ENCODE data around the gene CYP2D6. TPM values are rescaled to one million over a fixed set of nuclear protein-coding genes. Genes with fewer than 3 reads are reported as not detected.
"Not testable (repeated sequence)": the region's sequence is repeated elsewhere in the genome, so short reads cannot be mapped to it uniquely, and the experiment has no call there.

CYP2D6 gene
- total RNA-seq, 1 donor from 2014 or later: 0.53 TPM

DNA sequence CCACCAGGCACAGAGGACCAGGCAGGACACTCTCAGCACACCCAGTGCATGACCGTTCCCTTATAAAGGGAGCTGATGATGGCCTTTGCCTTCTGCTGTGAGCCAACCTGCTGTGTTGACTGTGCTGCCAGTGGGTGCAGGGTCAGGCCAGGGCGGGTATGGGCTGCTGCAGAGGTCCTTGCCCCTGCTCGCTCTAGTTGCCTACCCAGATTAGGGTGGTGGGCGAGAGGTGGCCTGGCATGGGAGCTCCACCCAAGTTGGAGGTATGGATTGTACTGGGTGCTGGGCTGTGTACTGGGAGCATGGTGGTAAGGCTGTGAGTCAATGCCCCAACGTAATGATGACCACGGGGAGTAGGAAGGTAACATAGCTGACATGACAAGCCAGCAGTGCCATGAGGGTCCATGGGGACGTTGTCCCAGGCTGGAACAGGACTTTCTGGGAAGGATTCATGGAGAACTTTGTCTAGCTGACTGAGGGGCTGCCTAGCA is 24.5 kb upstream of the CYP2D6 start:
- DNase-seq (ENCODE audit: low read depth) (no peak), FAIRE-seq (peak; percentile 70)
- Histone ChIP-seq H3K36me3 (ENCODE audit: control insufficient read depth, insufficient read depth, low read length) (peaks cover 5% of the 10 kb centered on the region), H3K27me3 (ENCODE audit: control insufficient read depth, insufficient read depth, low read length) (no peaks in the 10 kb centered on the region), H3K4me3 (ENCODE audit: low read depth, low read length) (no peak overlapping the region)
- TF ChIP-seq, protein P1, sequence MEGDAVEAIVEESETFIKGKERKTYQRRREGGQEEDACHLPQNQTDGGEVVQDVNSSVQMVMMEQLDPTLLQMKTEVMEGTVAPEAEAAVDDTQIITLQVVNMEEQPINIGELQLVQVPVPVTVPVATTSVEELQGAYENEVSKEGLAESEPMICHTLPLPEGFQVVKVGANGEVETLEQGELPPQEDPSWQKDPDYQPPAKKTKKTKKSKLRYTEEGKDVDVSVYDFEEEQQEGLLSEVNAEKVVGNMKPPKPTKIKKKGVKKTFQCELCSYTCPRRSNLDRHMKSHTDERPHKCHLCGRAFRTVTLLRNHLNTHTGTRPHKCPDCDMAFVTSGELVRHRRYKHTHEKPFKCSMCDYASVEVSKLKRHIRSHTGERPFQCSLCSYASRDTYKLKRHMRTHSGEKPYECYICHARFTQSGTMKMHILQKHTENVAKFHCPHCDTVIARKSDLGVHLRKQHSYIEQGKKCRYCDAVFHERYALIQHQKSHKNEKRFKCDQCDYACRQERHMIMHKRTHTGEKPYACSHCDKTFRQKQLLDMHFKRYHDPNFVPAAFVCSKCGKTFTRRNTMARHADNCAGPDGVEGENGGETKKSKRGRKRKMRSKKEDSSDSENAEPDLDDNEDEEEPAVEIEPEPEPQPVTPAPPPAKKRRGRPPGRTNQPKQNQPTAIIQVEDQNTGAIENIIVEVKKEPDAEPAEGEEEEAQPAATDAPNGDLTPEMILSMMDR (IDR thresholded peaks at IDR 0.05; ENCODE audit: insufficient read depth, low read length, severe bottlenecking): no peak

DNA sequence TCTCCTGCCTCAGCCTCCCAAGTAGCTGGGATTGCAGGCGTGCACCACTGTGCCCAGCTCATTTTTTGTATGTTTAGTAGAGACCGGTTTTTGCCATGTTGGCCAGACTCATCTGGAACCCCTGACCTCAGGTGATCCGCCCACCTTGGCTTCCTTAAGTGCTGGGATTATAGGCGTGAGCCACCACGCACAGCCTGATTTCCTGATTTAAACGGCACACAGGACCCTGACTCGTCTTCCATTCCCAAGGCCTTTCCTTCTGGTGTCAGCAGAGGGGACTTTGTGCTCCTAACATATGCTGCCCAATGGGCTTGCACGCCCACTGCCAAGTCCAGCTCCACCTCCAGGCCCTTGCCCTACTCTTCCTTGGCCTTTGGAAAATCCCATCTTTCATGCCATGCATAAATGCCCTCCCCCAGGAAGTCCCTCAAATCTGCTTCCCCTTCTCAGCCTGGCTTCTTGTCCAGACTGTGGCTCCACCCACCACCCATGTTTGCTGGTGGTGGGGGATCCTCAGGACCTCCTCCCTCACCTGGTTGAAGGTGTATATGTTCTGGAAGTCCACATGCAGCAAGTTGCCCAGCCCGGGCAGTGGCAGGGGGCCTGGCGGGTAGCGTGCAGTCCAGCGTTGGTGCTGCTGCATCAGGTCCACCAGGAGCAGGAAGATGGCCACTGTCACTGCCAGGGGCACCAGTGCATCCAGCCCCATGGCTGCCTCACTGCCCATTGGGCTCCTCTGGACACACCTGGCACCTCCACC is 23.9 kb upstream of the CYP2D6 start:
- H3K36me3 ChIP-seq (ENCODE audit: control insufficient read depth, insufficient read depth, low read length): peaks cover 5% of the 10 kb centered on the region
- no peaks in the 10 kb centered on the region for H3K27me3 ChIP-seq (ENCODE audit: control insufficient read depth, insufficient read depth, low read length)
- H3K4me3 ChIP-seq (ENCODE audit: low read depth, low read length): no peak overlapping the region
- TF ChIP-seq, protein P1 (IDR thresholded peaks at IDR 0.05; ENCODE audit: insufficient read depth, low read length, severe bottlenecking): no peak
- DNase-seq (ENCODE audit: low read depth): no peak
- FAIRE-seq: no peak

DNA sequence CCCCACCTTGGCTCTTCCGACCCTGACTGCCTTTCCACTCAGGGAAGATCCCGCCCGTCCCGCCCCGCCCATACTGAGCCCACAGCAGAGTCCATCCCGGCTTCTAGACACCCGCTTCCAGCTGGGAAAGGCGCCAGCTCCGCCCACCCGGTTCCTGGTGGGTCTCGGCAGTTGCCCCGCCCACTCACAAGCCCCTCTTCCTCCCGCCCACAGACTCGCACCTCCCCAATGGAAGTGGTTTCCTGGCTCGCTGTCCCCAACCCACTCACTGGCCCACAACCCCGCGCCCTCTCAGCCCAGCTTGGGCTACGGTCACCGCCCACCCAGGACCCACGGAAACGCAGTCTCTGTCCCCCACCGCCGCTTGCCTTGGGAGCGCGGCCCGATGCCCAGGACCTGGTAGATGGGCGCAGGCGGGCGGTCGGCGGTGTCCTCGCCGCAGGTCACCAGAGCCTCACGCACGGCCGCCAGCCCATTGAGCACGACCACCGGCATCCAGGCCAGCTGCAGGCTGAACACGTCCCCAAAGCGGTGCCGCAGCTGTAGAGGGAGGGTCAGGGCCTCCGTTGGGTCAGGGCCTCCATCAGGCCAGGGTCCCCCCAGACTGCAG is 22.2 kb upstream of the CYP2D6 start:
- Histone ChIP-seq H3K36me3 (ENCODE audit: control insufficient read depth, insufficient read depth, low read length) (peaks cover 5% of the 10 kb centered on the region), H3K4me3 (ENCODE audit: low read depth, low read length) (no peak overlapping the region), H3K27me3 (ENCODE audit: control insufficient read depth, insufficient read depth, low read length) (no peaks in the 10 kb centered on the region)
- TF ChIP-seq, protein P1 (IDR thresholded peaks at IDR 0.05; ENCODE audit: insufficient read depth, low read length, severe bottlenecking): no peak
- DNase-seq (ENCODE audit: low read depth) (no peak), FAIRE-seq (no peak)

DNA sequence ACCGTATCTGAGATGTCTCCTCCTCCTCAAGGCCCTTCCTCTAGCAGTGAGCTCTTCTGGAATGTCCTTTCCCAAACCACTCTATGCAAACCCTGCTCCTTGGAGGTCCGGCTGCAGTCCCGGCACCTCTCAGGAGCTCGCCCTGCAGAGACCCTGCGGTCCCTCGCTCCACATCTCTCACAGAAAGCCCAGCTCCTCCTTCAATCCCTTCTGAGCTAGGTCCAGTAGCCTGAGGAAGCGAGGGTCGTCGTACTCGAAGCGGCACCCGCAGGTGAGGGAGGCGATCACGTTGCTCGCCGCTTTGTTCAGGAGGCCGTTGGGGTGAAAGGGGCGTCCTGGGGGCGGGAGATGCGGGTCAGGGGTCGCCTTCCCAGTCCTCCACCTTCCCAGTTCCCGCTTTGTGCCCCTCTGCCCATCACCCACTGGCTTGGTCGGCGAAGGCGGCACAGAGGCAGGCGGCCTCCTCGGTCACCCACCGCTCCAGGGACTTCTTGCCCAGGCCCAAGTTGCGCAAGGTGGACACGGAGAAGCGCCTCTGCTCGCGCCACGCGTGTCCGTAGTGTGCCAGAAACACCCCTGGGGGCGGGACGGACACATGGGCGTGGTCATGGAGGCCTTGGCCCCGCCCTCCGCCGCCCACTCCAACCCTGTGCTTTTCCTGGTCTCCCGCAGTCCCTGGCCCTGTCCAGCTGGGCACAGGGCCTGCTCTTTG is 21.5 kb upstream of the CYP2D6 start:
- TF ChIP-seq, protein P1 (IDR thresholded peaks at IDR 0.05; ENCODE audit: insufficient read depth, low read length, severe bottlenecking): no peak
- Histone ChIP-seq H3K36me3 (ENCODE audit: control insufficient read depth, insufficient read depth, low read length) (peaks cover 5% of the 10 kb centered on the region), H3K27me3 (ENCODE audit: control insufficient read depth, insufficient read depth, low read length) (no peaks in the 10 kb centered on the region), H3K4me3 (ENCODE audit: low read depth, low read length) (no peak overlapping the region)
- DNase-seq (ENCODE audit: low read depth) (no peak), FAIRE-seq (no peak)

DNA sequence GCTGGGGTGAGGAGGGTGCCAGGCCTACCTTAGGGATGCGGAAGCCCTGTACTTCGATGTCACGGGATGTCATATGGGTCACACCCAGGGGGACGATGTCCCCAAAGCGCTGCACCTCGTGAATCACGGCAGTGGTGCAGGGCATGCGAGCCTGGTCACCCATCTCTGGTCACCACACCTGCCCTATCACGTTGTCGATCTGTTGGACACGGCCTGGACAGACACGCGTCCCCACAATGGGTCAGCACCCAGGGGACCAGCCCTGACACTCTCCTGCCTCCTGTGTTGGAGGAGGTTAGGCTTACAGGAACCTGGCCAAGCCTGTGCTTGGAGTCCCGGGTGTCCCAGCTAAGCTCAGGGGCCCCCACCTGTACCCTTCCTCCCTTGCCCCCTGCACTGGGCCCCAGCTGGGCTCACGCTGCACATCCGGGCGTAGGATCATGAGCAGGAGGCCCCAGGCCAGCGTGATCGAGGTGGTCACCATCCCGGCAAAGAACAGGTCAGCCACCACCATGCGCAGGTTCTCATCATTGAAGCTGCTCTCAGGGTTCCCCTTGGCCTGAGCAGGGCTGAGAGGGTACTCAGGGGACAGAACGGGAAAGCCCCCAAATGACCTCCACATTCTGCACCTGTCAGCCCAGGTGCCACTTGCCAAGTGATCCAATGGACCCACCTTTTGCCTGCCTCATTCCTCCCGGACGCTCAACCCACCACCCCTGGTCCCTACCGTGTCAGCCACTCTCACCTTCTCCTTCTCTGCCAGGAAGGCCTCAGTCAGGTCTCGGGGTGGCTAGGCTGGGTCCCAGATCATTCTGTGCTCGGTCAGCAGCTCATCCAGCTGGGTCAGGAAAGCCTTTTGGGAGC is 20.3 kb upstream of the CYP2D6 start:
- peaks cover 5% of the 10 kb centered on the region for H3K36me3 ChIP-seq (ENCODE audit: control insufficient read depth, insufficient read depth, low read length)
- H3K4me3 ChIP-seq (ENCODE audit: low read depth, low read length): no peak overlapping the region
- H3K27me3 ChIP-seq (ENCODE audit: control insufficient read depth, insufficient read depth, low read length): no peaks in the 10 kb centered on the region
- FAIRE-seq (peak; percentile 93), DNase-seq (ENCODE audit: low read depth) (no peak)
- TF ChIP-seq, protein P1 (IDR thresholded peaks at IDR 0.05; ENCODE audit: insufficient read depth, low read length, severe bottlenecking): no peak

DNA sequence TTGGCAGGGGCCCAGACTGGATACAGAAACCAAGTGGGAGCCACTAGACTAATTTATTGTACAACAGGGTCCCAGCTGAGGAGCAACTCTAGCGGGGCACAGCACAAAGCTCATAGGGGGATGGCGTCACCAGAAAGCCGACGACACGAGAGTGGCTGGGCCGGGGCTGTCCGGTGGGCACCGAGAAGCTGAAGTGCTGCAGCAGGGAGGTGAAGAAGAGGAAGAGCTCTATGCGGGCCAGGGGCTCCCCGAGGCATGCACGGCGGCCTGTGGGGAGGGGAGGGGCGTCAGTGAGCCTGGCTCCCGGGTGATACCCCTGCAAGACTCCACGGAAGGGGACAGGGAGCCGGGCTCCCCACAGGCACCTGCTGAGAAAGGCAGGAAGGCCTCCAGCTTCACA is 19.2 kb upstream of the CYP2D6 start:
- not testable (repeated sequence) for H3K27me3 ChIP-seq (ENCODE audit: control insufficient read depth, insufficient read depth, low read length); H3K36me3 ChIP-seq (ENCODE audit: control insufficient read depth, insufficient read depth, low read length); DNase-seq (ENCODE audit: low read depth); FAIRE-seq; H3K4me3 ChIP-seq (ENCODE audit: low read depth, low read length)

All from bronchial epithelial cell (primary cell).